Measurements from ENCODE around the gene TP53TG3F. TPM values are rescaled to one million over a fixed set of nuclear protein-coding genes. Genes with fewer than 3 reads are reported as not detected.
"Not testable (repeated sequence)": the region's sequence is repeated elsewhere in the genome, so short reads cannot be mapped to it uniquely, and the experiment has no call there.

The TP53TG3F gene, protein sequence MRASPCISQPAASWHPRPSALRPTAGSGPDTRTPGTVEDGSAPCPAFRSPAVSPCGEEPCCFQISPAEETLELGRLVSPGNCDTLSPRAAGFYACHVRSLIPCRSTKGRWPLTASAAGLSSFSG
- total RNA-seq (not detected in 2 replicates), polyA plus RNA-seq (not detected in 2 replicates)

GRCh38 chr16:33459312-33459711, at the start of gene TP53TG3F:
TSS of gene TP53TG3F (plus strand) at chr16:33459612. CDS start at chr16:33459680, 68 bp downstream.
- H3K27ac ChIP-seq; H3K4me1 ChIP-seq (ENCODE audit: low read depth); H3K27me3 ChIP-seq; DNase-seq (ENCODE audit: low read depth in 1 of 2, low spot score in 1 of 2); H3K9me3 ChIP-seq (ENCODE audit: low read depth); H3K4me3 ChIP-seq; H3K36me3 ChIP-seq: not testable (repeated sequence)

DNA sequence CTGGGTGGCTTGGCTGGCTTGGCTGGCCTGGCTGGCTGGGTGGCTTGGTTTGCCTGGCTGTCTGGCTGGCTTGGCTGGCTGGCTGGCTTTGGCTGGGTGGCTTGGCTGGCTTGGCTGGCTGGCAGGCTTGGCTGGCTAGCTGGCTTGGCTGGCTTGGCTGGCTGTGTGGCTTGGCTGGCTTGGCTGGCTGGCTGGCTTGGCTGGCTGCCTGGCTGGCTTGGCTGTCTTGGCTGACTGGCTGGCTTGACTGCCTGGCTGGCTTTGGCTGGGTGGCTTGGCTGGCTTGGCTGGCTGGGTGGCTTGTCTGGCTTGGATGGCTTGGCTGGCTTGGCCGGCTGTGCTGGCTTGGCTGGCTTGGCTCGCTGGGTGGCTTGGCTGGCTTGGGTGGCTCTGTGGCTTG, 32.2 kb downstream of the TP53TG3F start:
- not testable (repeated sequence) for H3K36me3 ChIP-seq; DNase-seq (ENCODE audit: low read depth in 1 of 2, low spot score in 1 of 2); H3K4me3 ChIP-seq

GRCh38 chr16:33507231-33507630, 47.8 kb downstream of the TP53TG3F start:
- H3K27ac ChIP-seq; H3K4me1 ChIP-seq (ENCODE audit: low read depth); H3K27me3 ChIP-seq; H3K36me3 ChIP-seq; H3K9me3 ChIP-seq (ENCODE audit: low read depth); H3K4me3 ChIP-seq; DNase-seq (ENCODE audit: low read depth in 1 of 2, low spot score in 1 of 2): not testable (repeated sequence)

More for the DNA sequence above, 32.2 kb downstream of the TP53TG3F start:
- not testable (repeated sequence) for H3K27ac ChIP-seq; H3K4me1 ChIP-seq (ENCODE audit: low read depth); H3K9me3 ChIP-seq (ENCODE audit: low read depth); H3K27me3 ChIP-seq

- H3K9me3 ChIP-seq (ENCODE audit: low read depth); H3K4me3 ChIP-seq; H3K36me3 ChIP-seq; H3K27me3 ChIP-seq; DNase-seq (ENCODE audit: low read depth in 1 of 2, low spot score in 1 of 2); H3K4me1 ChIP-seq (ENCODE audit: low read depth); H3K27ac ChIP-seq: not testable (repeated sequence)
Measured at GRCh38 chr16:33509070-33509469, 49.7 kb downstream of the TP53TG3F start.

DNA sequence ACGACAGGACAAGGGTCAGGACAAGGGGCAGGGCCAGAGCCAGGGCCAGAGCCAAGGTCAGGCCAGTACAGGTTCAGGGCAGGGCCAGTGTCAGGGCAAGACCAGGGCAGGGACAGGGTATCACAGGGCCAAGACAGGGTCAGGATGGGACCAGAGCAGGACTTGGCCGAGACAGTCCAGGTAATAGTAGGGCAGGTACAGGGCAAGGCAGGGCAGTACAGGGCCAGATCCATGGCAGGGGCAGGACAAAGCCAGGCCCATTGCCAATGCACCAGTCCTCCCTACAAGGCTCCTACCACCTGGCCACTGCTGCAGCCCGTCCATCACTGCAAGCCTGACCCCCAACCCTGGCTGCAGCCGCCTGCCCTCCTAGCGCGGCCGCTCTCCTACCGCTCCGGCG, 50.5 kb downstream of the TP53TG3F start:
- not testable (repeated sequence) for H3K4me3 ChIP-seq; H3K36me3 ChIP-seq; H3K9me3 ChIP-seq (ENCODE audit: low read depth); H3K27me3 ChIP-seq; H3K4me1 ChIP-seq (ENCODE audit: low read depth); DNase-seq (ENCODE audit: low read depth in 1 of 2, low spot score in 1 of 2); H3K27ac ChIP-seq

Other genes starting within 250 kb of the TP53TG3F start
- not detected in 2 replicates for gene TP53TG3E, start 155.3 kb upstream of the TP53TG3F start, total RNA-seq
- gene TP53TG3E, start 155.3 kb upstream of the TP53TG3F start, polyA plus RNA-seq, result not detected in 2 replicates
- not detected in 2 replicates for gene TP53TG3B, start 98.8 kb upstream of the TP53TG3F start, total RNA-seq
- not detected in 2 replicates for gene TP53TG3B, start 98.8 kb upstream of the TP53TG3F start, polyA plus RNA-seq

Data from cardiac muscle cell (in vitro differentiated cells and primary cell).